GM18520 (cell line): ENCODE data around the gene NDUFS4.
"Not testable (repeated sequence)": the region's sequence is repeated elsewhere in the genome, so short reads cannot be mapped to it uniquely, and the experiment has no call there.

Experiments used
- ATAC-seq: cut with Tn5 transposase; IDR thresholded peaks from one replicate; pipeline ENCODE4 v1.9.1; 2021; ENCODE audit not compliant: unreplicated experiment

The NDUFS4 gene

GRCh38 chr5:53660573-53660972 is 100.1 kb downstream of the NDUFS4 start:
- ATAC-seq: not testable (repeated sequence)

GRCh38 chr5:53665313-53665712 is 104.9 kb downstream of the NDUFS4 start:
- ATAC-seq: not testable (repeated sequence)

DNA sequence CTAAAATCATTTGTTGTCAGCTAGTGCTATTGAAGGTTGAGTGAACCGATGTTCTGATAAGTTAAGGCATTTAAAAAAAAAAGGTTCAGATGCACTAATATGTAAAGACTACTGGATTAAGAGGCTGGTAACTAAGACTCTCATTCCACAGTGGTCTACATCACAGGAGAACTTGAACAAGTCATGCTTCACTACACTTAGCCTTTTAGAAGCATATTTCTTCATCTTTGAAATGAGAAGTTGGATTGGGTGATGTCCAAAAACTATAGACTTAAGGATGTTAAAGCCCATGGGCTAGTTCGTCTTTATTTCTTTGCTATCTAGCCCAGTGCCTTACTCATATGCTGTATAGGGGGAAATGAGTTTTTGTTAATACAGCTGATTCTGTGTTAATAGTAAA is 107.2 kb downstream of the NDUFS4 start:
- no peak for ATAC-seq

- ATAC-seq: no peak
Measured at GRCh38 chr5:53671447-53671846, 111.0 kb downstream of the NDUFS4 start.

GRCh38 chr5:53674121-53674520 is 113.7 kb downstream of the NDUFS4 start:
- ATAC-seq: no peak

- ATAC-seq: no peak
Measured at GRCh38 chr5:53677632-53678031, 117.2 kb downstream of the NDUFS4 start.

GRCh38 chr5:53678981-53679660 is 118.7 kb downstream of the NDUFS4 start:
- ATAC-seq: no peak

DNA sequence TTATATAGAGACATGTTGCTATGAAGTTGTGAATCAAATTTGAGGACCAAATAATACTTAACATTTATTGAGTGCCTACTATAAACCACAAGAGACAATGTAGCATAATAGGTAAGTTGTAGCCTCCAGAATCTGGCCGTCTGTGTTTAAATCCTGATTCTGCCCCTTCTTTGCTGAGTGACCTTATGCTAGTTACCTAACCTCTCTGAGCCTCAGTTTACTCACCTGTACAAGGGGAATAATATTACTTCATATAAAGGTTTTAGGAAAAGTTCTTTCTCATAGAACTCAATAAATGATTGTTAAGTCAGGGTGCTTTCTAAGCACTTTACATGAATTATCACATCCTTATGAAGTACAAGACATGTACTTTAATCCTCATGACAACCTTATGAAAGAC is 120.6 kb downstream of the NDUFS4 start:
- ATAC-seq: no peak

DNA sequence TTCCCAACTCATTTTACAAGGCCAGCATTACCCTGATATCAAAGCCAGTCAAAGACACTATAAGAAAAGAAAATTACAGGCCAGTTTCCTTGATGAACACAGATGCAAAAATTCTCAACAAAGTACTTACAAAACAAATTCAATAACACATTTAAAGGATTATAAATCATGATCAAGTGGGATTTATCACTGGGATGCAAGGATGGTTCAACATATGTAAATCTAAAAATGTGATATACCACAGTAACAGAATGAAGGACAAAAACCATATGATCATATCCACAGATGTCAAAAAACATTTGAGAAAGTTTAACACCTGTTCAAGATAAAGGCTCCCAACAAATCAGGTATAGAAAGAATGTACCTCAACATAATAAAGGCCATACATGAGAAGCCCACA is 130.6 kb downstream of the NDUFS4 start:
- ATAC-seq: no peak

GRCh38 chr5:53694520-53695022 is 134.1 kb downstream of the NDUFS4 start:
- no peak for ATAC-seq

GRCh38 chr5:53710405-53710804 is 150.0 kb downstream of the NDUFS4 start:
- ATAC-seq: not testable (repeated sequence)

GRCh38 chr5:53712327-53712726 is 151.9 kb downstream of the NDUFS4 start:
- ATAC-seq: no peak

- no peak for ATAC-seq
Measured at GRCh38 chr5:53713978-53714666, 153.7 kb downstream of the NDUFS4 start.

DNA sequence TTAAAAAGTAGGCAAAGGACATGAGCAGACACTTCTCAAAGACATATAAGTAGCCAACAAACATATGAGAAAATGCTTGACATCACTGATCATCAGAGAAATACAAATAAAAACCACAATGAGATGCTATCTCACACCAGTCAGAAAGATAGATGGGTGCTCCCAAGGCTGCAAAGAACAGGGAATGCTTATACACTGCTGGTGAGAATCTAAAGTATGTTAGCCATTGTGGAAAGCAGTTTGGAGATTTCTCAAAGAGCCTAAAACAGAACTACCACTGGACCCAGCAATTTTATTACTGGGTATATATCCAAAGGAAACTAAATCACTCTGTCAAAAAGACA is 154.2 kb downstream of the NDUFS4 start:
- no peak for ATAC-seq

GRCh38 chr5:53726121-53726520 is 165.7 kb downstream of the NDUFS4 start:
- no peak for ATAC-seq

GRCh38 chr5:53730943-53731342 is 170.5 kb downstream of the NDUFS4 start:
- no peak for ATAC-seq
